HG03097 (cell line): Measurements from ENCODE around the gene GPR176.

Source experiments
- ATAC-seq: cut with Tn5 transposase; IDR thresholded peaks from one replicate; pipeline ENCODE4 v1.9.1; 2021; ENCODE audit not compliant: unreplicated experiment, low FRiP score

The GPR176 gene

GRCh38 chr15:39936681-39937080 is 16.6 kb upstream of the GPR176 start:
- no peak for ATAC-seq

GRCh38 chr15:39936187-39936586 is 16.1 kb upstream of the GPR176 start:
- no peak for ATAC-seq

DNA sequence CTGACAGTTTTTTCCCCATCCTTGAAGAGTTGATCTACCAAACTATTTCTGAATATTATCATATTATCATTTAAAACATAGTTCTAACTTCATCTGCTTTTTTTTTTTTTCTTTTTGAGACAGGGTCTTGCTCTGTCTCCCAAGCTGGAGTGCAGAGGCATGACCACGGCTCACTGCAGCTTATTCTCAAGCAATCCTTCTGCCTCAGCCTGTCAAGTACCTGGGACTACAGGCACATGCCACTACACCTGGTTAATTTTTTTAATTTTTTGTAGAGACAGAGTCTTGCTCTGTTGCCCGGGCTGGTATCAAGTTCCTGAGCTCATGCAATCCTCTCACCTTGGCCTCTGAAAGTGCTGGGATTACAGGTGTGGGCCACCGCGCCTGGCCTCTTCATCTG is 15.2 kb upstream of the GPR176 start:
- ATAC-seq = no peak

DNA sequence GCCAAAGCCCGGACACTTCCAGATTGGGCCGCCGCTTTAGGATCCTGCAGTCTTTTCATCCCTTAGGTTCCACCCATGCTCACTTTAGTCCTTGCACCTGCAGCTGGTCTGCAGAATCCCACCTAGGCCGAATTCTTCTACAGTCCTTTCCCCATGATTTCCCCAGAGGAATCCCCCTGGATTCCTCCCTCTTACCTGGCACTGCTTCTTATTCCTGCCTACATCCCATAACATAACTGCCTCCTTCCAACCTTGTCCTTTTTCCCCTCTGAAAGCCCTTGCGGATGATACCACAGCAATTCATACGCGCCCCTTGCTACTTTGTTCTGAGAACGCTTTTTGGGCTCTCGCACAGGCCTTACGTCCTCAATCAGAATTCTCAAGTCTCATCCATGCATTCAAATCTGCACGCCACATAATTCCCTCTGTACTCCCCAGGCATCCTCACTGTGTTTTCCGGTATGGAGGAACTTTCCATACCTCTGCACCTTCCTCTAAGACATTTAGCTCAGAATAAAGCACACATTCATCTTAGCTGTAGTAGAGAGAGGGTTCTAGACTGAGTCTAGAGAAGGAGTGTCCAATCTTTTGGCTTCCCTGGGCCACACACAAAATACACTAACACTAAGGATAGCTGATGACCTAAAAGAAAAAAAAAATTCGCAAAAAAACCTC is 14.5 kb upstream of the GPR176 start:
- ATAC-seq = no peak

DNA sequence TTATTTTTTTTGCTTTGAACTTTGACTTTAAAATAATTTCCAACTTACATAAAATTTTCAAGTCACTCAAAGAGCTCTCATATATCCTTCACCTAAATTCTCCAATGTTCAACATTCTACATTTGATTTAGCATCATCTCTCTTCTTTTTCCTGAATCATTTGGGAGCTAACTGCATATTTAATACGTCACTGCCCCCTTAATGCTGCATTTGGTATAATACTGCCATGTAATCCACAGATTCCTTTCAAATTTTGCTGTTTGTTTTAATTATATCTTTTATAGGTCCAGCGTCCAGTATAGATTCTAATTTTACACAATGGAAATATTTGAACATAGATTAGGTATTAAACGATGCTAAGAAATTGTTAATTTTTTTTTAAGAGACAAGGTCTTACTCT is 11.5 kb upstream of the GPR176 start:
- ATAC-seq = no peak

GRCh38 chr15:39926526-39926925 is 6.5 kb upstream of the GPR176 start:
- ATAC-seq = no peak

DNA sequence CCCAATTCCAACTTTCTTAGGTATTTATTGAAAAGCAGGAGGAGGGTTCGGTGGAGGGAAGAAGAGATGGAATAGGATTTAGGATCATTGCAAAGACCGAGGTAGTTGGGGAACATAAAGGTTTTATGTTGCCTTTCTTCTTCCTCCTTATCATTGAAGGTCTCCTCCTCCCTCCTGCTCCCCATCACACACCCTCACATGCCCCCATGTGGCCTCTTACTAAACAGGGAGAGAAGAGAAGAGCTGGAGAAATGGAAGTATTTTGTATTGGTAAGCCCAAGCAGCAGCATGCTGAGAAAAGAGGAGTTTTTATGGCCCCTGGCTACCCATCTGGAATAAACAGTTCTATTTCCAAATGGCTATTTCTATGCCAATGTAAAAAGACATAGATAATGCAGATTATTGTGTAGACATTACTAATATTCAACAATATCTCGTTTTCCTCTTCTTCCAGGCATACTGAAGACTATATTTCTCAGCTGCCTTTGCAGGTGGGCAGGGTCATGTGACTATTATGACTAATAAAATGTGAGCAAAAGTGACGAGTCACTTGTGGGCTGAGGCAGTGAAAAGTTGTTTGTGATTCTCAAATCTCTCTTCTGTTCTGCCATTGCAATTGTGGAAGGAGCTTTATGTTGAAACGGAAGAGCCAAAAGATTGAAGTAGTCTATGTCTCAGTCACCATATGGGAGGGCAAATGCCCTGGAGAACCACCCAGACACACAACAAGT is 5.2 kb upstream of the GPR176 start:
- ATAC-seq = no peak

- ATAC-seq = no peak
Observed at GRCh38 chr15:39924437-39924836, 4.4 kb upstream of the GPR176 start.

GRCh38 chr15:39922462-39923092 is 2.5 kb upstream of the GPR176 start:
- no peak for ATAC-seq

GRCh38 chr15:39921274-39921638 is 1.2 kb upstream of the GPR176 start:
- no peak for ATAC-seq

DNA sequence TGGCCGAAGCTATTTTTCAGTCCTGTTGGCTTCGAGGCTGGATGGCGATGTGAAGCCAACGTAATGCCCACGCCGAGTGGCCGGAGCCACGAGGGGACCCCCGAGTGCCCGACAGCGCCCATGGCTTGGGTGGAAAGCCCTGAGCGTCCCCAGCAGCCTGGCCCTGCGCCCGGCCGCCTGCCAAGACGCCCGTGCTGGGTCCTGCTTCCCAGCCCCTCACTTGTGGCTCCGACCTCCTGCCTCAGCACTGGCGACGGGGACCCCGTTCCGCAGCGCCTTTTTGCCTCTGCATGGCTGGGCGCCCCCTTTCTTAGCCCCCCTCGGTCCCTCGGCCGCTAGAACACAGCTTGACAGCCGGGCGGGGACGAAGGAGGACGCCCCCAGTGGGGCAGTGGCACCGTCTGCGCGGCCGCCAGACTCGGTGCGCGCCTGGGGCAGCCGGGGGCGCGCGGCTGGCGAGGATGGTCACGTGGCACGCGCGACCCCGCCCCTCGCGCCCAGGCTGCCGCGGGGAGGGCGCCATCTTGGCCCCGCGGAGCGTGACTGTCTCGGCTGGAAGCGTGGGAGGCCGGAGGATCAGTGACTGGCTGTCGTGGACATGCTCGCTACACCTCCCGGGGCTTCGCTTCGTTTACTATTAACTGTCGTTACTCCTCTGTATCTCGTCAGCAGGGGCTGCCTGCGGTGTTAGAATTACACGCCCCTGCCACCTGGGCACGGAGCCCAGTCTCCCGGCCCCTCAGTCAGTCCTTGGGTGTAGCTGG is 626 bp upstream of the GPR176 start:
- ATAC-seq = peak; percentile 75

DNA sequence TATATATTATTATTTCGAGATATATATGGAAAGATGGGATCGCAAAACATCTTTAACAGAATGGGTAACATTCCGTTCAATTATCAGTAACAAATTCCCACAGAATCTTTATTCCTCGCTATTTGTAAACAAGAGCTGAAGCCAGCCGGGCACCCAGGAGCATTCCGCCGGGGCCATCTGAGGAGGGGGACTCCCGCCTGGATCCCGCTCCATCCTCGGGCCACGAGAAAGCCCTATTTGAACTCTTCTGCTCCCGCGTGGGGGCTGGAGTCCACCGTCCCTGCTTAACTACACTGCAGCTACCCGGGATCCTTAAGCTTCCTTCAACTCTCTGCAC is 687 bp downstream of the GPR176 start:
- no peak for ATAC-seq

DNA sequence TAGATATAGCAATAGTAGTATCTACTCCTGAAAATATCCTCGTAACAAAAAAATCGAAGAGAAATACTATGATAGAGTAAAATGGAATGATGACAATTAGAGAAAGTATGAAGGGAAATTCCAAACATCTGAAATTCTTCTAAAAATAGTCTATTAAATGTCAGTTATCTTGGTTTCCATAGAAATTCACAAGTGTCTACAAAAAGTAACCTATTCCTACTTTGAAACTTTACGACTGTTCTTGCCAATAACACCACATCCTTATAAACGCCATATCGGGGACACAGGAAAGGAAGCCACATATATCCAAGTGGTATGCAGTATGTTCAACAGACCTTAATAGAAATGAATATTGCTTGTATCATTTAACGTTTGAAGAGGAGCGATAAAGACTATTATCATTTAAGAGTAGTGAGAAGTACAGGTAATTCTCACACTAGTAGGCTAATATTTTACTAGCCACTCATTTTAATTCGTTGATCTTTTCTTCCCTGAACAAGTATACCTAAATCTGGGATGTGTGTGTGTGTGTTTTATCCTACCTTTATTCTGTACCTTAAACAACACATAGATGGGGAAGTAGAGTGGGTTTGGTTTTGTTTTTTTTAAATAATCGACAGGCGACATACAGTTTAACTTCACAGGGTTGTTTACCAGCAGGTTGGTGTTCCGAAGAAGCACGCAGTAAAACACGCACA is 1.2 kb downstream of the GPR176 start:
- ATAC-seq = no peak

GRCh38 chr15:39914977-39915376 is 5.1 kb downstream of the GPR176 start:
- no peak for ATAC-seq

DNA sequence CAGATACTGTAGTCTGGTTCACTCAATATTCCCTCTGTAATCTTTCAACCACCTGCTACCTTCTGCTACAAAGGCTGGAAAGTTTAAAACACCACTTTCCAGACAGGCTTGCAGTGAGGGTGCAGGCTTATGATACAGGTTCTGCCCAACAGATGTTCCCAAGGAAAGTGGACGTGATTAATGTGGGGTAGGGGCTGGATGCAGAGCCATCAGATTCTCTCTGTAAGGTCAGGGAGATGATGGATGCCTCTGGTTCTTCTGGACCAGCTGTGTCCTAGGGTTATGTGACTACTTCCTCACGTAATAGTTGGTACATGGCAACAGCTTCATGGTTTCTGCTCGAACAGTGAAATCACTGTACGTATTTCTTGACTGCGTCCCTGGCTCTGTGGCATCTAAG is 11.1 kb downstream of the GPR176 start:
- no peak for ATAC-seq

GRCh38 chr15:39908186-39908585 is 11.9 kb downstream of the GPR176 start:
- ATAC-seq = no peak

GRCh38 chr15:39907216-39907615 is 12.8 kb downstream of the GPR176 start:
- no peak for ATAC-seq

GRCh38 chr15:39904115-39904514 is 16.0 kb downstream of the GPR176 start:
- no peak for ATAC-seq

DNA sequence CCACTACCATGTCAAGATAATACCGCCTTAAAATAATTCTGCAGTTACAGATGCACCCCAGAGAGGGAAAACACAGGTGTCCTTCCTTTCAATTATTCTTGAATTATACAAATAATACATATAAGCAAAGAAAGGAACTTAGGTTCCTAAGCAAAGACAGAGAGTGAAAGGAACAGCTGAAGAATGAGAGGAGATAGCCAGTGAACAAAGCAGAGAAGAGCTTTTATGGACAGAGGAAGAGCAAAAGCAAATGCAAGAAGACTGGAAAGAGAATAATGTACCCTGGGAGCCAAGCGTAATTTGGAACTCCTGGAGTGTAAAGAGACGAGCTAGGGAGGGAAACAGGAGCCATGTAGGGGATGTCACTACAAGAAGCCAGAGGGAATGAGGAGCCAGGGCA is 21.7 kb downstream of the GPR176 start:
- ATAC-seq = no peak

DNA sequence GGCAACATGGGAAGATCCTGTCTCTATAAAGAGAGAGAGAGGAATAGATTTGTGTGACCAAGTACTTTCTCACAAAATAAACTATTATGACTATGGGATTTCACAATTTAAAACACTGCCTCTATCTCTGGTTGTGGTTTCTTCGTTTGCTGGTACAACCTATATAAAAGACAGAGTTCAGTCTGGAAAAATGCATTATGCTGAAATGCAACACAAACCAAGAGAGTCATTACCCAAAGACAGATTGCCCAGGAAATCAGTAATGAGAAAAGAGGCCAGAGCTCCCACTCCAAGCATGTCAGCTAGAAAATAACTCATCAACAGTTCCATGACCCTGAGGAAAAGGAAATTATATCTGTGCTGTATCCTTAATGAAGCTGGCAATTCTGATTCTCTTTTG is 23.2 kb downstream of the GPR176 start:
- ATAC-seq = no peak

DNA sequence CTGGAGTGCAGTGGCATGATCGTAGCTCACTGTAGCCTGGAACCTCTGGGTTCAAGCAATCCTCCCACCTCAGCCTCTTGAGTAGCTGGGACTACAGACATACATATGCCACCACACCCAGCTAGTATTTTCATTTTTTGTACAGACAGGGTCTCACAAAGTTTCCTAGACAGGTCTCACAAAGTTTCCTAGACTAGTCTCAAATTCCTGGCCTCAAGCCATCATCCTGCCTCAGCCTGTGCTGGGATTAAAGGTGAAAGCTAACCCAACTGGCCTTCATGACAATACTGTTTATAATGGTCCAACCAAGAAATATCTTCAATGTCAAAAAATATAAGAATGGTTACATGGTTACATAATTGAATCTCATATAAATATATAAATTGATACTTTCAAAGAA is 24.0 kb downstream of the GPR176 start:
- no peak for ATAC-seq
